B cell (primary cell): ENCODE results near the gene FAM177A1. TPM values are rescaled to one million over a fixed set of nuclear protein-coding genes. Genes with fewer than 3 reads are reported as not detected.
A peak's percentile ranks its signal among the peaks of the same experiment; 100 is the strongest.

Experiments used
- ATAC-seq: fragments of 200-7000 bp; cut with Tn5 transposase; one replicate; pipeline ENCODE4 v1.10.0; 2021; ENCODE audit warnings: low read depth, mild to moderate bottlenecking, moderate number of reproducible peaks, moderate library complexity
- CTCF ChIA-PET: fragments of 350-600 bp; sonication (Branson Sonifier 250); formaldehyde crosslinking; loops from one replicate; lab custom pipeline; 2021; ENCODE audit warnings: antibody characterized with exemption, inconsistent platforms; lab: Charles Lee
- POLR2A ChIA-PET: fragments of 350-600 bp; sonication (Branson Sonifier 250); formaldehyde crosslinking; loops from one replicate; lab custom pipeline; 2021; ENCODE audit warnings: antibody characterized with exemption; lab: Charles Lee
- DNase-seq: peaks from one replicate; pipeline ENCODE4 v3.0.0; 2013
- H2AFZ ChIP-seq: 2 replicates; pipeline ENCODE4 v1.6.1; 2012; ENCODE audit warnings: mild to moderate bottlenecking, low read depth, low read length; ENCODE audit not compliant: insufficient read depth, poor library complexity, severe bottlenecking
- H3K27ac ChIP-seq, 2 donors: 1 replicate in 1 of 2; 2 replicates in 1 of 2; pipeline ENCODE4 v1.5.1; 2012 to 2013; ENCODE audit warnings: low read length in 2 of 2, mild to moderate bottlenecking in 2 of 2, moderate library complexity in 1 of 2
- H3K27me3 ChIP-seq, 4 experiments: fragments of 200-600 bp in 1 of 4; sonication (generic) in 1 of 4; replicated peaks in 1 of 4; 1 replicate in 2 of 4; 2 replicates in 2 of 4; pipeline versions ENCODE4 v1.6.1 to v1.7.0; 2013 to 2016; ENCODE audit warnings: low read length in 3 of 4, mild to moderate bottlenecking in 2 of 4, mixed read lengths in 1 of 4, moderate library complexity in 1 of 4; ENCODE audit not compliant: insufficient read depth in 4 of 4, control insufficient read depth in 3 of 4; ENCODE audit errors: control extremely low read depth in 1 of 4
- H3K36me3 ChIP-seq, 2 experiments: replicated peaks in 1 of 2; 1 replicate in 1 of 2; 2 replicates in 1 of 2; pipeline versions ENCODE4 v1.6.1 to v1.7.1; 2013; ENCODE audit warnings: low read length in 1 of 2; ENCODE audit not compliant: insufficient read depth in 2 of 2, control insufficient read depth in 1 of 2; ENCODE audit errors: control extremely low read depth in 1 of 2, extremely low read depth in 1 of 2
- H3K4me1 ChIP-seq, 2 donors: fragments of 200-600 bp in 1 of 2; sonication (generic) in 1 of 2; 1 replicate in 1 of 2; 2 replicates in 1 of 2; pipeline versions ENCODE4 v1.5.1 to v1.6.1; 2013 to 2017; ENCODE audit warnings: low read length in 2 of 2; ENCODE audit not compliant: control insufficient read depth in 2 of 2, insufficient read depth in 2 of 2
- H3K4me2 ChIP-seq: replicated peaks from 2 replicates; pipeline ENCODE3; 2012; ENCODE audit warnings: mild to moderate bottlenecking, low read depth, low read length; ENCODE audit not compliant: poor library complexity, severe bottlenecking
- H3K4me3 ChIP-seq, 5 experiments: fragments of 200-600 bp in 1 of 5; sonication (generic) in 1 of 5; 1 replicate in 3 of 5; 2 replicates in 2 of 5; pipeline versions ENCODE4 v1.5.1 to v1.7.0; 2011 to 2016; ENCODE audit warnings: low read length in 4 of 5, mild to moderate bottlenecking in 4 of 5, low read depth in 2 of 5, control low read depth in 1 of 5, moderate library complexity in 1 of 5; ENCODE audit not compliant: insufficient read depth in 1 of 5; ENCODE audit errors: control extremely low read depth in 1 of 5, extremely low read depth in 1 of 5
- H3K79me2 ChIP-seq: fragments of 200-600 bp; sonication (generic); one replicate; pipeline ENCODE4 v1.6.0; 2016; ENCODE audit warnings: low read length; ENCODE audit not compliant: control insufficient read depth, insufficient read depth
- H3K9ac ChIP-seq: fragments of 200-600 bp; sonication (generic); 2 replicates; pipeline ENCODE4 v1.6.1; 2017; ENCODE audit warnings: mild to moderate bottlenecking, low read length, moderate library complexity
- H3K9me3 ChIP-seq, 3 donors: one replicate each; pipeline versions ENCODE4 v1.6.1 to v1.7.1; 2013; ENCODE audit warnings: low read length in 2 of 3; ENCODE audit not compliant: control insufficient read depth in 2 of 3, insufficient read depth in 1 of 3; ENCODE audit errors: control extremely low read depth in 1 of 3
- H4K20me1 ChIP-seq: 2 replicates; pipeline ENCODE4 v1.6.0; 2012; ENCODE audit warnings: mild to moderate bottlenecking, low read length; ENCODE audit not compliant: insufficient read depth, control insufficient read depth, poor library complexity, severe bottlenecking
- H3K27ac Mint-ChIP-seq: one replicate; pipeline ENCODE4 v1.8.0; 2021; ENCODE audit warnings: mixed read lengths
- H3K27me3 Mint-ChIP-seq: one replicate; pipeline ENCODE4 v1.8.0; 2021; ENCODE audit warnings: mixed read lengths
- H3K4me1 Mint-ChIP-seq: one replicate; pipeline ENCODE4 v1.8.0; 2021; ENCODE audit warnings: mixed read lengths
- H3K4me3 Mint-ChIP-seq: one replicate; pipeline ENCODE4 v1.8.0; 2021; ENCODE audit warnings: mixed read lengths
- H3K9me3 Mint-ChIP-seq: one replicate; pipeline ENCODE4 v1.8.0; 2022; ENCODE audit warnings: mixed read lengths; ENCODE audit not compliant: insufficient read depth
- EZH2 ChIP-seq: IDR thresholded peaks from 2 replicates; pipeline ENCODE4 v1.6.1; 2012; ENCODE audit warnings: borderline replicate concordance, low read depth, mild to moderate bottlenecking, moderate library complexity, low read length; ENCODE audit not compliant: insufficient read depth, poor library complexity, severe bottlenecking
- WGBS: methylation state at CpG from one replicate; pipeline ENCODE4 v1.1.5; 2013; ENCODE audit warnings: missing lambda C conversion rate; ENCODE audit not compliant: insufficient coverage; 5-methylcytosine and 5-hydroxymethylcytosine counted together
- intact Hi-C: fragments of 100-400 bp; cut with micrococcal nuclease; formaldehyde crosslinking; loops from one replicate; pipeline ENCODE4 v1.10.0; 2022
- polyA plus RNA-seq: library from polyadenylated mRNA; depleted of rRNA; stranded (reverse); fragments of >200 nt; gene quantifications from 2 replicates; pipeline ENCODE4 v1.2.3, GENCODE V29; 2012
- total RNA-seq, 2 donors: library from RNA; stranded (reverse); fragments of 120-200 nt in 1 of 2; gene quantifications; 1 replicate in 1 of 2; 2 replicates in 1 of 2; pipeline versions ENCODE4 v1.2.3 to v1.2.4, GENCODE V29; 2013 to 2022
- TF ChIP-seq, protein P1 (sequence below): fragments of 200-600 bp; IDR thresholded peaks from one replicate; pipeline ENCODE4 v1.8.0; 2022; ENCODE audit warnings: antibody characterized with exemption, mild to moderate bottlenecking

The FAM177A1 gene
- total and polyA plus RNA-seq, 2 donors (not counting 1 experiment from before 2014, with no cell fraction given) = 14.3 to 32.1 TPM

DNA sequence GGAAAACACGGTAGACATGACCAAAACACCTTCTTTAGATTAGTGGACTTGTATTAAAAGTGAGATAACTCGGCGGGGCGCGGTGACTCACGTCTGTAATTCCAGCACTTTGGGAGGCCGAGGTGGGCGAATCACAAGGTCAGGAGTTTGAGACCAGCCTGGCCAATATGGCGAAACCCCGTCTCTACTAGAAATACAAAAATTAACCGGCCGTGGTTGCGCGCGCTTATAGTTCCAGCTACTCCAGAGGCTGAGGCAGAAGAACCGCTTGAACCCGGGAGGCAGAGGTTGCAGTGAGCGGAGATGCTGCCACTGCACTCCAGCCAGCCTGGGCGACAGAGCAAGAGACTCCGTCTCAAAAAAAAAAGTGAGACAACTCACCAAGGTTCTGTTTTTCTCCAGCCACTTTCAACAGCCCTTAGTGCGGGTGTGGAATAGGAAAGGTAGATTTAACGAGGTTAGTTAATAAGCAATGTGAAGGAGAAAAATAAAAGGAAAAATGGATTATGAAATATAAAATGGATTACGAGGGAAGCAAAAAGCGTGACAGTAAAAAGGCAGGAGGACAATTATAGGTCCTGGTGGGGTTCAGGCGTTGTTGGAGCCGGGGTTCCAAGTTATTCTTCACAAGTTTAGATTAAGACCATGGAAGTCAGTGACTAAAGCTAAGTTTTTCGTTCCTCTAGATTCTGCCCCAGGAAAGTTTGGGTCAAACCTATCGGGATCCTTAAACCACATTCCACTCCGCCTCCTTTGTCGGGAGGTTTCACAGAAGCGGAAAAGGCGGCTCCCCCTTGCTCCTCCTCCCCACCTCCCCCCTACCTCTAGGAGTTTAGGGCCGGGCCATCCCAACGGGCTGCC lies 75.2 kb downstream of the FAM177A1 start:
- Histone ChIP-seq H3K27me3 (no peaks in the 10 kb centered on the region), H4K20me1 (peaks cover 7% of the 10 kb centered on the region), H3K79me2 (peaks cover 72% of the 10 kb centered on the region), H3K36me3 (peaks cover 0 to 4% of the 10 kb centered on the region in 2 experiments), H3K9ac (peak overlapping the region; percentile 98), H3K27ac (peak overlapping the region; percentile 94 to 100), H2AFZ (peak overlapping the region; percentile 93), H3K4me1 (peaks cover 19 to 24% of the 10 kb centered on the region in 2 donors), H3K9me3 (no peaks in the 10 kb centered on the region), H3K4me3 (peak overlapping the region; percentile 70 to 93 (median 77)), H3K4me2 (peak overlapping the region; percentile 76)
- peak overlapping the region; percentile 100 for H3K4me3 Mint-ChIP-seq
- CTCF ChIA-PET = interaction anchor here (0.6 to 1.3 kb wide), 3 partner anchors 140 to 299 kb away, joined by 3 to 4 read pairs (median 4); partner anchors contain the start of gene BAZ1A
- ATAC-seq (no peak), DNase-seq (no peak)
- no peaks in the 10 kb centered on the region for H3K27me3 Mint-ChIP-seq
- no peak for TF ChIP-seq EZH2
- TF ChIP-seq, protein P1, sequence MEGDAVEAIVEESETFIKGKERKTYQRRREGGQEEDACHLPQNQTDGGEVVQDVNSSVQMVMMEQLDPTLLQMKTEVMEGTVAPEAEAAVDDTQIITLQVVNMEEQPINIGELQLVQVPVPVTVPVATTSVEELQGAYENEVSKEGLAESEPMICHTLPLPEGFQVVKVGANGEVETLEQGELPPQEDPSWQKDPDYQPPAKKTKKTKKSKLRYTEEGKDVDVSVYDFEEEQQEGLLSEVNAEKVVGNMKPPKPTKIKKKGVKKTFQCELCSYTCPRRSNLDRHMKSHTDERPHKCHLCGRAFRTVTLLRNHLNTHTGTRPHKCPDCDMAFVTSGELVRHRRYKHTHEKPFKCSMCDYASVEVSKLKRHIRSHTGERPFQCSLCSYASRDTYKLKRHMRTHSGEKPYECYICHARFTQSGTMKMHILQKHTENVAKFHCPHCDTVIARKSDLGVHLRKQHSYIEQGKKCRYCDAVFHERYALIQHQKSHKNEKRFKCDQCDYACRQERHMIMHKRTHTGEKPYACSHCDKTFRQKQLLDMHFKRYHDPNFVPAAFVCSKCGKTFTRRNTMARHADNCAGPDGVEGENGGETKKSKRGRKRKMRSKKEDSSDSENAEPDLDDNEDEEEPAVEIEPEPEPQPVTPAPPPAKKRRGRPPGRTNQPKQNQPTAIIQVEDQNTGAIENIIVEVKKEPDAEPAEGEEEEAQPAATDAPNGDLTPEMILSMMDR = no peak
- POLR2A ChIA-PET = interaction anchor here (1.2 to 3.1 kb wide), 6 partner anchors 75 to 704 kb away, joined by 3 to 30 read pairs (median 7); partner anchors contain the start of genes BRMS1L, FAM177A1, NFKBIA and PSMA6
- H3K9me3 Mint-ChIP-seq = no peaks in the 10 kb centered on the region
- intact Hi-C loops = loop anchor here (1.0 to 5.0 kb wide), 3 partner anchors 248 to 584 kb away; partner anchors contain the start of genes CFL2 and EAPP
- 27% methylated on average over 27 of the region's 34 CpGs for WGBS
- peak overlapping the region; percentile 99 for H3K27ac Mint-ChIP-seq
- H3K4me1 Mint-ChIP-seq = peaks cover 56% of the 10 kb centered on the region
